Thyroid gland (tissue), 4 donors: ENCODE data around the gene ABLIM1.

Source experiments
- CTCF ChIP-seq, 6 experiments: fragments of 200-600 bp in 3 of 6; fragments of 450-650 bp in 3 of 6; sonication (generic) in 3 of 6; IDR thresholded peaks; one replicate each; pipeline ENCODE4 v1.5.1; 2016 to 2019; ENCODE audit warnings: antibody characterized with exemption in 6 of 6, mild to moderate bottlenecking in 2 of 6, inconsistent platforms in 1 of 6, moderate library complexity in 1 of 6
- POLR2A ChIP-seq, 2 donors: fragments of 450-650 bp; IDR thresholded peaks; one replicate each; pipeline ENCODE4 v1.6.1; 2017; ENCODE audit warnings: antibody characterized with exemption in 2 of 2, mild to moderate bottlenecking in 2 of 2, moderate library complexity in 1 of 2

DNA sequence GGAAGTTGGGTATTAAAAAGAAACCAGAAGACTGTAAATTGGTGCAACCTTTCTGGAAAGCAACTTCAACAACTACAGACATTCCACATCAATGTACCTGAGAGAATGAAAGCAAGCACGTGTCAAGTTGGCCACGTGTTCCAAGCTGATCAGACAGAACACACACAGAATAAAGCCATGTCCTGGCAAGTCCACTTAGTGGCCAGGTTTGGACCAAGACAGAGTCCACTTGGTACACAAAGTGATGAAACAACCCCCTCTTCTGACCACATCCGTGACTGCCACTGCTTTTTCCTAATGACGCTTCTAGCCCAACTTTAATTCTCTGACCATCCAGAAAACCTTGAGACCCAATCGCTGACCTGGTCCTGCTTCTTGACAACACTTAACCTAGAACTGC, 109.4 kb downstream of the ABLIM1 start:
- TF ChIP-seq POLR2A (IDR thresholded peaks at IDR 0.05) = peak in 1 of 2 donors; percentile 16
- TF ChIP-seq CTCF (IDR thresholded peaks at IDR 0.05) = peak in 4 of 6 experiments; percentile 65 to 95 (median 83)
